MG63 (cell line): ENCODE measurements around the gene ZNF579. TPM values are rescaled to one million over a fixed set of nuclear protein-coding genes. Genes with fewer than 3 reads are reported as not detected.

Source experiments
- DNase-seq: peaks from one replicate; pipeline ENCODE4 v3.0.0-alpha.2; 2020
- H3K27me3 ChIP-seq: fragments of 250-450 bp; sonication (Bioruptor Pico); 2 replicates; pipeline ENCODE4 v1.5.1; 2020; ENCODE audit warnings: mild to moderate bottlenecking, moderate library complexity
- H3K36me3 ChIP-seq: fragments of 250-450 bp; sonication (Bioruptor Pico); 2 replicates; pipeline ENCODE4 v1.5.1; 2020; ENCODE audit warnings: mild to moderate bottlenecking, moderate library complexity
- H3K4me3 ChIP-seq: fragments of 250-450 bp; sonication (Bioruptor Pico); 2 replicates; pipeline ENCODE4 v1.5.1; 2020; ENCODE audit warnings: mild to moderate bottlenecking, moderate library complexity
- H3K9me3 ChIP-seq: fragments of 250-450 bp; sonication (Bioruptor Pico); 2 replicates; pipeline ENCODE4 v1.5.1; 2020; ENCODE audit warnings: mild to moderate bottlenecking, moderate library complexity
- total RNA-seq: library from RNA; depleted of rRNA; stranded (reverse); fragments of >200 nt; shearing (Covaris generic); gene quantifications from 2 replicates; pipeline ENCODE4 v1.2.3, GENCODE V29; 2014; ENCODE audit warnings: low replicate concordance

ZNF579 gene
- total RNA-seq, 1 experiment from 2014 or later: 8.6 TPM

GRCh38 chr19:55600662-55601028, 20.0 kb upstream of the ZNF579 start:
- no peak for DNase-seq
- peak overlapping the region; percentile 84 for H3K4me3 ChIP-seq
- peaks cover 25% of the 10 kb centered on the region for H3K36me3 ChIP-seq
- no peaks in the 10 kb centered on the region for H3K27me3 ChIP-seq
- H3K9me3 ChIP-seq: no peaks in the 10 kb centered on the region

- Histone ChIP-seq H3K4me3 (peak within 1 kb of the TSS; percentile 84), H3K36me3 (peaks cover 30% of the 10 kb centered on the region), H3K27me3 (no peaks in the 10 kb centered on the region), H3K9me3 (no peaks in the 10 kb centered on the region)
- DNase-seq: peak; percentile 90
These were observed 19.4 kb upstream of the ZNF579 start, which contains the start of gene ZNF524 for GRCh38 chr19:55599842-55600661. Gene ZNF524, plus strand, starts transcription at chr19:55600288. Its CDS starts 1,825 bp downstream, at chr19:55602113.

- DNase-seq: peak; percentile 98
- peak within 1 kb of the TSS; percentile 84 for H3K4me3 ChIP-seq
- peaks cover 36% of the 10 kb centered on the region for H3K36me3 ChIP-seq
- H3K9me3 ChIP-seq: no peaks in the 10 kb centered on the region
- H3K27me3 ChIP-seq: no peaks in the 10 kb centered on the region
These were observed 18.8 kb upstream of the ZNF579 start, which contains the start of gene FIZ1 for GRCh38 chr19:55599468-55599841. Gene FIZ1, minus strand, starts transcription at chr19:55599517. Its CDS starts 1,652 bp downstream, at chr19:55597865.

GRCh38 chr19:55598719-55599467, 18.2 kb upstream of the ZNF579 start:
- peak; percentile 91 for DNase-seq
- Histone ChIP-seq H3K36me3 (peaks cover 36% of the 10 kb centered on the region), H3K4me3 (peak overlapping the region; percentile 84), H3K9me3 (no peaks in the 10 kb centered on the region), H3K27me3 (no peaks in the 10 kb centered on the region)

GRCh38 chr19:55598034-55598433, 17.4 kb upstream of the ZNF579 start:
- no peak for DNase-seq
- Histone ChIP-seq H3K4me3 (no peak overlapping the region), H3K27me3 (no peaks in the 10 kb centered on the region), H3K9me3 (no peaks in the 10 kb centered on the region), H3K36me3 (peaks cover 38% of the 10 kb centered on the region)

- no peak for DNase-seq
- Histone ChIP-seq H3K27me3 (no peaks in the 10 kb centered on the region), H3K4me3 (no peak overlapping the region), H3K36me3 (peaks cover 38% of the 10 kb centered on the region), H3K9me3 (no peaks in the 10 kb centered on the region)
These were observed 16.9 kb upstream of the ZNF579 start for GRCh38 chr19:55597501-55597921.

- Histone ChIP-seq H3K36me3 (peaks cover 38% of the 10 kb centered on the region), H3K4me3 (no peak overlapping the region), H3K9me3 (no peaks in the 10 kb centered on the region), H3K27me3 (no peaks in the 10 kb centered on the region)
- no peak for DNase-seq
These were observed 15.7 kb upstream of the ZNF579 start for GRCh38 chr19:55596304-55596703.

GRCh38 chr19:55594996-55595545, 14.4 kb upstream of the ZNF579 start:
- H3K27me3 ChIP-seq: no peaks in the 10 kb centered on the region
- H3K9me3 ChIP-seq: no peaks in the 10 kb centered on the region
- DNase-seq: no peak
- H3K4me3 ChIP-seq: no peak overlapping the region
- peaks cover 38% of the 10 kb centered on the region for H3K36me3 ChIP-seq

GRCh38 chr19:55593096-55593772, 12.6 kb upstream of the ZNF579 start:
- Histone ChIP-seq H3K9me3 (no peaks in the 10 kb centered on the region), H3K36me3 (peaks cover 38% of the 10 kb centered on the region), H3K4me3 (no peak overlapping the region), H3K27me3 (no peaks in the 10 kb centered on the region)
- no peak for DNase-seq

GRCh38 chr19:55592391-55593090, 11.9 kb upstream of the ZNF579 start:
- H3K27me3 ChIP-seq: no peaks in the 10 kb centered on the region
- H3K4me3 ChIP-seq: no peak overlapping the region
- H3K9me3 ChIP-seq: no peaks in the 10 kb centered on the region
- DNase-seq: no peak
- peaks cover 33% of the 10 kb centered on the region for H3K36me3 ChIP-seq

- Histone ChIP-seq H3K36me3 (peaks cover 23% of the 10 kb centered on the region), H3K4me3 (no peak overlapping the region), H3K27me3 (no peaks in the 10 kb centered on the region), H3K9me3 (no peaks in the 10 kb centered on the region)
- DNase-seq: no peak
These were observed 10.9 kb upstream of the ZNF579 start for GRCh38 chr19:55591555-55591954.

- Histone ChIP-seq H3K4me3 (no peak overlapping the region), H3K27me3 (no peaks in the 10 kb centered on the region), H3K9me3 (no peaks in the 10 kb centered on the region), H3K36me3 (peaks cover 14% of the 10 kb centered on the region)
- DNase-seq: peak; percentile 29
These were observed 10.0 kb upstream of the ZNF579 start for GRCh38 chr19:55590617-55591016.

GRCh38 chr19:55590109-55590508, 9.5 kb upstream of the ZNF579 start:
- Histone ChIP-seq H3K4me3 (no peak overlapping the region), H3K9me3 (no peaks in the 10 kb centered on the region), H3K36me3 (peaks cover 8% of the 10 kb centered on the region), H3K27me3 (no peaks in the 10 kb centered on the region)
- DNase-seq: no peak

- no peaks in the 10 kb centered on the region for H3K27me3 ChIP-seq
- no peak overlapping the region for H3K4me3 ChIP-seq
- no peaks in the 10 kb centered on the region for H3K9me3 ChIP-seq
- peaks cover 3% of the 10 kb centered on the region for H3K36me3 ChIP-seq
- no peak for DNase-seq
These were observed 8.1 kb upstream of the ZNF579 start for GRCh38 chr19:55588738-55589137.

- Histone ChIP-seq H3K4me3 (peak overlapping the region; percentile 43), H3K36me3 (no peaks in the 10 kb centered on the region; the same call in none of the 2 replicates), H3K27me3 (no peaks in the 10 kb centered on the region), H3K9me3 (no peaks in the 10 kb centered on the region)
- DNase-seq: peak; percentile 90
These were observed 6.5 kb upstream of the ZNF579 start for GRCh38 chr19:55586976-55587668.
